ENCODE measurements around the gene RASGRP3. TPM values are rescaled to one million over a fixed set of nuclear protein-coding genes. Genes with fewer than 3 reads are reported as not detected.

Gene RASGRP3
- total and polyA plus RNA-seq, 9 of the 15 experiments (the other 6 are each of a cell fraction or from before 2014, with no cell fraction given): 0.18 to 1.7 (median 1.2) TPM

- FAIRE-seq (no peak), ATAC-seq (no peak), DNase-seq (ENCODE audit: extremely low read depth in 1 of 4, low spot score in 3 of 4) (no peak)
- Histone ChIP-seq H3K4me1 (replicated peaks in 1 of 2; ENCODE audit: control insufficient read depth in 2 of 2, insufficient read depth in 2 of 2, low read length in 2 of 2) (no peaks in the 10 kb centered on the region), H3K79me2 (ENCODE audit: control insufficient read depth, insufficient read depth, low read length) (no peaks in the 10 kb centered on the region), H3K4me3 (no peak overlapping the region), H3K9me3 (replicated peaks; ENCODE audit: control insufficient read depth, insufficient read depth, low read depth, low read length) (no peaks in the 10 kb centered on the region; the same call in 1 of the 2 replicates), H4K20me1 (replicated peaks; ENCODE audit: control insufficient read depth, insufficient read depth, low read length) (no peaks in the 10 kb centered on the region), H3K9me1 (ENCODE audit: control insufficient read depth, insufficient read depth, low read length) (no peaks in the 10 kb centered on the region), H2AFZ (ENCODE audit: low read depth, low read length) (no peak overlapping the region), H3K4me2 (ENCODE audit: insufficient read depth, low read length) (no peak overlapping the region), H3K27ac (ENCODE audit: extremely low read depth, low read depth, low read length) (no peak overlapping the region), H3K27me3 (ENCODE audit: control insufficient read depth in 2 of 2, insufficient read depth in 2 of 2, low read length in 2 of 2) (peaks cover 0 to 5% of the 10 kb centered on the region in 2 experiments; a peak in 1 of 5 replicates), H3K36me3 (ENCODE audit: control insufficient read depth, insufficient read depth, low read length) (no peaks in the 10 kb centered on the region), H3K9ac (ENCODE audit: insufficient read depth in 1 of 2, low read depth in 2 of 2, low read length in 2 of 2) (no peak overlapping the region)
- BruUV-seq (replicated peaks): no TSS peak
- intact Hi-C loops (cut with micrococcal nuclease) (no loop called here), in situ Hi-C loops (cut with MboI) (no loop called here)
- no peak for TF ChIP-seq ATF1 (CRISPR knock-in tag; IDR thresholded peaks at IDR 0.05)
- TF ChIP-seq ATF1 (tag; IDR thresholded peaks at IDR 0.05): no peak
- no peak for TF ChIP-seq ZNF431 (CRISPR knock-in tag; IDR thresholded peaks at IDR 0.05)
- no peak for TF ChIP-seq GATAD2A (IDR thresholded peaks at IDR 0.05)
- no peak for TF ChIP-seq ESRRA (IDR thresholded peaks at IDR 0.05; ENCODE audit: borderline replicate concordance, low read depth)
- TF ChIP-seq TEAD1 (CRISPR knock-in tag; IDR thresholded peaks at IDR 0.05): no peak
- no peak for TF ChIP-seq ZNF165 (CRISPR knock-in tag; IDR thresholded peaks at IDR 0.05; ENCODE audit: borderline replicate concordance)
- no peak for TF ChIP-seq TCF7 (IDR thresholded peaks at IDR 0.05; ENCODE audit: borderline replicate concordance)
- TF ChIP-seq ATF2 (CRISPR knock-in tag; IDR thresholded peaks at IDR 0.05): no peak
- no peak for TF ChIP-seq ZNF263 (CRISPR knock-in tag; IDR thresholded peaks at IDR 0.05; ENCODE audit: borderline replicate concordance)
- no peak for TF ChIP-seq TEAD2 (tag; IDR thresholded peaks at IDR 0.05)
- CTCF ChIA-PET (ENCODE audit: low intra/inter-chr PET ratio): no interaction called here
- POLR2A ChIA-PET: no interaction called here
- WGBS (ENCODE audit: insufficient coverage, low coverage, missing lambda C conversion rate): 0% methylated on average over 2 of the region's 2 CpGs
Observed at GRCh38 chr2:33488178-33488690, 11.8 kb downstream of the RASGRP3 start.

All from K562 (cell line).